CD14-positive monocyte (primary cell): Measurements from ENCODE around the gene GPS2. TPM values are rescaled to one million over a fixed set of nuclear protein-coding genes. Genes with fewer than 3 reads are reported as not detected.
A peak's percentile ranks its signal among the peaks of the same experiment; 100 is the strongest.

Experiments used
- DNase-seq, 3 donors: peaks; one replicate each; pipeline ENCODE4 v3.0.0-alpha.2; 2011 to 2022
- H2AFZ ChIP-seq: 2 replicates; pipeline ENCODE4 v1.6.0; 2012; ENCODE audit warnings: mild to moderate bottlenecking, low read depth, low read length, inconsistent platforms; ENCODE audit not compliant: insufficient read depth, poor library complexity, severe bottlenecking
- H3K27ac ChIP-seq, 2 donors: 1 replicate in 1 of 2; 2 replicates in 1 of 2; pipeline ENCODE4 v1.5.1; 2012 to 2013; ENCODE audit warnings: low read length in 2 of 2, control low read depth in 1 of 2, inconsistent platforms in 1 of 2, low read depth in 1 of 2, mild to moderate bottlenecking in 1 of 2
- H3K27me3 ChIP-seq, 2 donors: one replicate each; pipeline versions ENCODE4 v1.6.0 to v1.6.1; 2011 to 2013; ENCODE audit warnings: low read length in 2 of 2; ENCODE audit not compliant: control insufficient read depth in 2 of 2, insufficient read depth in 2 of 2
- H3K36me3 ChIP-seq, 2 donors: replicated peaks in 1 of 2; 1 replicate in 1 of 2; 2 replicates in 1 of 2; pipeline versions ENCODE4 v1.5.1 to v1.6.1; 2012 to 2013; ENCODE audit warnings: low read length in 2 of 2, control low read depth in 1 of 2, inconsistent platforms in 1 of 2, mild to moderate bottlenecking in 1 of 2; ENCODE audit not compliant: insufficient read depth in 2 of 2, control insufficient read depth in 1 of 2
- H3K4me1 ChIP-seq, 2 donors: 1 replicate in 1 of 2; 2 replicates in 1 of 2; pipeline versions ENCODE4 v1.5.1 to v1.6.1; 2012 to 2013; ENCODE audit warnings: low read length in 2 of 2, control low read depth in 1 of 2, inconsistent platforms in 1 of 2, mild to moderate bottlenecking in 1 of 2, moderate library complexity in 1 of 2; ENCODE audit not compliant: insufficient read depth in 2 of 2, control insufficient read depth in 1 of 2
- H3K4me2 ChIP-seq: replicated peaks from 2 replicates; pipeline ENCODE3; 2012; ENCODE audit warnings: low read length, moderate library complexity, mild to moderate bottlenecking; ENCODE audit not compliant: poor library complexity, severe bottlenecking; ENCODE audit errors: extremely low read depth
- H3K4me3 ChIP-seq, 3 experiments: fragments of 200-600 bp in 1 of 3; sonication (generic) in 1 of 3; replicated peaks in 1 of 3; 1 replicate in 2 of 3; 2 replicates in 1 of 3; pipeline ENCODE4 v1.5.1; 2011 to 2013; ENCODE audit warnings: low read length in 3 of 3, mild to moderate bottlenecking in 3 of 3, control low read depth in 2 of 3, low read depth in 2 of 3, inconsistent platforms in 1 of 3, moderate library complexity in 1 of 3
- H3K79me2 ChIP-seq: 2 replicates; pipeline ENCODE4 v1.6.0; 2012; ENCODE audit warnings: mild to moderate bottlenecking, control low read depth, inconsistent platforms, low read length, moderate library complexity; ENCODE audit not compliant: insufficient read depth
- H3K9ac ChIP-seq: 2 replicates; pipeline ENCODE4 v1.6.0; 2017; ENCODE audit warnings: low read length, mild to moderate bottlenecking; ENCODE audit not compliant: insufficient read depth, poor library complexity, severe bottlenecking
- H3K9me3 ChIP-seq, 2 donors: replicated peaks in 1 of 2; 1 replicate in 1 of 2; 2 replicates in 1 of 2; pipeline versions ENCODE4 v1.5.1 to v1.6.1; 2012 to 2013; ENCODE audit warnings: low read length in 2 of 2, control low read depth in 1 of 2; ENCODE audit not compliant: control insufficient read depth in 1 of 2, insufficient read depth in 1 of 2
- H4K20me1 ChIP-seq: 2 replicates; pipeline ENCODE4 v1.6.0; 2012; ENCODE audit warnings: mild to moderate bottlenecking, low read length, control low read depth, moderate library complexity; ENCODE audit not compliant: insufficient read depth
- H3K27ac Mint-ChIP-seq, 7 donors: one replicate each; pipeline ENCODE4 v1.8.0; 2020; ENCODE audit warnings: mild to moderate bottlenecking in 7 of 7, mixed read lengths in 7 of 7, moderate library complexity in 6 of 7, inconsistent platforms in 2 of 7
- H3K27me3 Mint-ChIP-seq, 3 donors: one replicate each; pipeline ENCODE4 v1.8.0; 2021 to 2022; ENCODE audit warnings: low read depth in 3 of 3, mild to moderate bottlenecking in 3 of 3, mixed read lengths in 3 of 3, moderate library complexity in 3 of 3, inconsistent platforms in 1 of 3
- H3K36me3 Mint-ChIP-seq, 2 donors: one replicate each; pipeline ENCODE4 v1.8.0; 2020; ENCODE audit warnings: mixed read lengths in 2 of 2, inconsistent platforms in 1 of 2, mild to moderate bottlenecking in 1 of 2
- H3K4me1 Mint-ChIP-seq: one replicate; pipeline ENCODE4 v1.8.0; 2020; ENCODE audit warnings: mild to moderate bottlenecking, mixed read lengths
- H3K4me3 Mint-ChIP-seq, 2 donors: one replicate each; pipeline ENCODE4 v1.8.0; 2020; ENCODE audit warnings: mild to moderate bottlenecking in 2 of 2, mixed read lengths in 2 of 2, moderate library complexity in 1 of 2
- H3K9me3 Mint-ChIP-seq, 7 donors: one replicate each; pipeline ENCODE4 v1.8.0; 2020 to 2022; ENCODE audit warnings: mixed read lengths in 7 of 7, mild to moderate bottlenecking in 6 of 7, moderate library complexity in 6 of 7, inconsistent platforms in 2 of 7
- CTCF ChIP-seq: fragments of 200-600 bp; IDR thresholded peaks from one replicate; pipeline ENCODE4 v1.8.0; 2022; ENCODE audit warnings: antibody characterized with exemption, mild to moderate bottlenecking
- WGBS: methylation state at CpG from one replicate; pipeline ENCODE4 v1.1.5; 2013; ENCODE audit warnings: missing lambda C conversion rate; ENCODE audit not compliant: insufficient coverage; 5-methylcytosine and 5-hydroxymethylcytosine counted together
- intact Hi-C, 2 donors: fragments of 100-400 bp; cut with micrococcal nuclease; formaldehyde crosslinking; loops; one replicate each; pipeline versions ENCODE4 v1.15.0 to v1.15.1; 2023
- polyA plus RNA-seq, 3 donors: library from polyadenylated mRNA; depleted of rRNA in 1 of 3; unstranded in 2 of 3; stranded (reverse) in 1 of 3; fragments of 300-500 nt in 2 of 3; fragments of >200 nt in 1 of 3; fragmentation: Illumina TruSeq in 2 of 3; gene quantifications; 1 replicate in 2 of 3; 2 replicates in 1 of 3; pipeline ENCODE4 v1.2.3, GENCODE V29; 2012 to 2021

Gene GPS2
- polyA plus RNA-seq, 3 donors, result 53.5 to 162 (median 59.6) TPM

GRCh38 chr17:7328840-7329373, 13.7 kb upstream of the GPS2 start, which contains the start of gene NEURL4:
TSS of gene NEURL4 (minus strand) at chr17:7329335. CDS start at chr17:7329312, 23 bp downstream.
- Histone ChIP-seq H3K27me3 (no peaks in the 10 kb centered on the region), H3K36me3 (peaks cover 20 to 29% of the 10 kb centered on the region in 2 donors), H2AFZ (peak within 1 kb of the TSS; percentile 91), H3K4me1 (peaks cover 34 to 39% of the 10 kb centered on the region in 2 donors), H3K79me2 (peaks cover 18% of the 10 kb centered on the region), H3K9ac (peak within 1 kb of the TSS; percentile 66), H4K20me1 (peaks cover 6% of the 10 kb centered on the region), H3K4me3 (peak within 1 kb of the TSS; percentile 80 to 91 (median 81)), H3K27ac (peak within 1 kb of the TSS; percentile 92), H3K4me2 (peak within 1 kb of the TSS; percentile 99), H3K9me3 (no peaks in the 10 kb centered on the region)
- H3K36me3 Mint-ChIP-seq, result peaks cover 16 to 32% of the 10 kb centered on the region in 2 donors
- H3K4me1 Mint-ChIP-seq, result peaks cover 36% of the 10 kb centered on the region
- no peaks in the 10 kb centered on the region for H3K9me3 Mint-ChIP-seq
- intact Hi-C loops, result loop anchor here in 1 of 2 donors (2.0 to 10.0 kb wide), 3 partner anchors 20 to 246 kb away; partner anchors contain the start of gene CD68
- no peak for TF ChIP-seq CTCF
- H3K4me3 Mint-ChIP-seq, result peak within 1 kb of the TSS; percentile 91 to 98
- 0% methylated on average over 44 of the region's 50 CpGs for WGBS
- no peak for DNase-seq
- peaks cover 0 to 6% (median 0%) of the 10 kb centered on the region in 3 donors for H3K27me3 Mint-ChIP-seq
- H3K27ac Mint-ChIP-seq, result peak within 1 kb of the TSS; percentile 96 to 100 (median 98)

- 100% methylated on average over 1 of the region's 1 CpG for WGBS
- Histone ChIP-seq H3K4me2 (peak overlapping the region; percentile 99), H3K4me1 (peaks cover 34 to 39% of the 10 kb centered on the region in 2 donors), H3K27me3 (no peaks in the 10 kb centered on the region), H3K79me2 (peaks cover 18% of the 10 kb centered on the region), H2AFZ (no peak overlapping the region), H3K36me3 (peaks cover 29 to 38% of the 10 kb centered on the region in 2 donors), H3K9me3 (no peaks in the 10 kb centered on the region), H3K27ac (no peak overlapping the region), H4K20me1 (peaks cover 7% of the 10 kb centered on the region), H3K9ac (no peak overlapping the region), H3K4me3 (peak overlapping the region in 1 of 3 experiments; percentile 80)
- TF ChIP-seq CTCF, result no peak
- intact Hi-C loops, result loop anchor here in 1 of 2 donors (2.0 to 10.0 kb wide), 3 partner anchors 19 to 247 kb away; partner anchors contain the start of gene CD68
- peak overlapping the region in 4 of 7 donors; percentile 0 to 99 (median 81) for H3K27ac Mint-ChIP-seq
- peaks cover 0 to 6% (median 0%) of the 10 kb centered on the region in 3 donors for H3K27me3 Mint-ChIP-seq
- peaks cover 25 to 41% of the 10 kb centered on the region in 2 donors for H3K36me3 Mint-ChIP-seq
- peak overlapping the region; percentile 20 to 32 for H3K4me3 Mint-ChIP-seq
- H3K4me1 Mint-ChIP-seq, result peaks cover 34% of the 10 kb centered on the region
- DNase-seq, result no peak
- no peaks in the 10 kb centered on the region for H3K9me3 Mint-ChIP-seq
Observed at GRCh38 chr17:7328009-7328408, 12.8 kb upstream of the GPS2 start.
